A549 (cell line): ENCODE measurements around the gene PKIG. TPM values are rescaled to one million over a fixed set of nuclear protein-coding genes. Genes with fewer than 3 reads are reported as not detected.

ENCODE experiments used
- ATAC-seq, 2 experiments: fragments of 200-7000 bp in 1 of 2; fragments of >200 bp in 1 of 2; cut with Nextera tagmentation in 1 of 2; cut with Tn5 transposase in 1 of 2; 3 replicates each; pipeline versions ENCODE4 v1.8.0 to v1.9.1; 2018 to 2020; ENCODE audit warnings: mild to moderate bottlenecking in 1 of 2, moderate library complexity in 1 of 2
- CTCF ChIA-PET: fragments of 300-600 bp; sonication (Branson Sonifier 250); formaldehyde crosslinking; extraction: SDS; loops from one replicate; lab custom pipeline; 2021; ENCODE audit warnings: antibody characterized with exemption, inconsistent platforms; lab: Yijun Ruan, JAX
- POLR2A ChIA-PET: fragments of 350-600 bp; formaldehyde crosslinking; extraction: SDS; loops from one replicate; lab custom pipeline; 2021; ENCODE audit warnings: antibody characterized with exemption, inconsistent platforms; lab: Yijun Ruan, JAX
- DNase-seq, 2 experiments: peaks; one replicate each; pipeline versions ENCODE4 v3.0.0 to v3.0.0-alpha.2; 2011 to 2016; ENCODE audit warnings: low read depth in 1 of 2, low spot score in 1 of 2
- FAIRE-seq: peaks from 2 replicates; lab custom pipeline; 2011; peaks lifted over from hg19 to GRCh38; lab: Jason Lieb, UNC
- H3K27ac ChIP-seq, 2 experiments: fragments of >200 bp; sonication (Bioruptor Twin); formaldehyde crosslinking; 3 replicates each; pipeline ENCODE4 v1.5.1; 2016 to 2017
- H3K4me1 ChIP-seq: fragments of >200 bp; sonication (Bioruptor Twin); formaldehyde crosslinking; 3 replicates; pipeline ENCODE4 v1.6.1; 2016
- H3K4me2 ChIP-seq: fragments of >200 bp; sonication (Bioruptor Twin); formaldehyde crosslinking; 3 replicates; pipeline ENCODE4 v1.6.1; 2016
- H3K4me3 ChIP-seq: fragments of >200 bp; sonication (Bioruptor Twin); formaldehyde crosslinking; 3 replicates; pipeline ENCODE4 v1.5.1; 2016
- H3K9me3 ChIP-seq: fragments of >200 bp; sonication (Bioruptor Twin); formaldehyde crosslinking; 3 replicates; pipeline ENCODE4 v1.6.1; 2016
- ATOH8 ChIP-seq: fragments of 250-450 bp; sonication (Bioruptor Pico); IDR thresholded peaks from 2 replicates; pipeline ENCODE4 v1.5.0; 2020; ENCODE audit warnings: low read depth, mild to moderate bottlenecking, moderate library complexity
- CEBPB ChIP-seq, 2 experiments: fragments of >200 bp in 1 of 2; sonication (Bioruptor Twin) in 1 of 2; formaldehyde crosslinking in 1 of 2; IDR thresholded peaks; 2 replicates each; pipeline ENCODE4 v1.6.1; 2012 to 2016
- ELK1 ChIP-seq: fragments of 150-350 bp; IDR thresholded peaks from 2 replicates; pipeline ENCODE4 v1.6.1; 2014; ENCODE audit warnings: low read depth, mild to moderate bottlenecking, low read length
- ESRRA ChIP-seq: fragments of 150-350 bp; IDR thresholded peaks from 2 replicates; pipeline ENCODE4 v1.6.1; 2014; ENCODE audit warnings: mild to moderate bottlenecking, low read length, borderline replicate concordance
- FOSL2 ChIP-seq, 2 experiments: fragments of 450-650 bp in 1 of 2; fragments of >200 bp in 1 of 2; sonication (Bioruptor Twin) in 1 of 2; formaldehyde crosslinking; IDR thresholded peaks; 2 replicates each; pipeline versions ENCODE4 v1.5.0 to v1.6.1; 2016 to 2020; ENCODE audit warnings: mild to moderate bottlenecking in 1 of 2, moderate library complexity in 1 of 2
- HDAC2 ChIP-seq: fragments of 200-600 bp; sonication (generic); IDR thresholded peaks from 2 replicates; pipeline ENCODE4 v1.6.1; 2016
- KDM5A ChIP-seq: fragments of 200-600 bp; sonication (generic); IDR thresholded peaks from 2 replicates; pipeline ENCODE4 v1.6.1; 2016; ENCODE audit warnings: antibody characterized with exemption, mild to moderate bottlenecking
- MAFK ChIP-seq: fragments of 450-650 bp; IDR thresholded peaks from 2 replicates; pipeline ENCODE4 v1.6.1; 2014; ENCODE audit not compliant: partially characterized antibody
- MAZ ChIP-seq: fragments of 150-350 bp; IDR thresholded peaks from 2 replicates; pipeline ENCODE4 v1.6.1; 2014; ENCODE audit warnings: antibody characterized with exemption, low read depth, low read length, borderline replicate concordance
- NFE2L2 ChIP-seq: fragments of 150-350 bp; conservative IDR thresholded peaks from 2 replicates; pipeline ENCODE4 v1.6.1; 2014; ENCODE audit warnings: low read length
- PHF8 ChIP-seq: fragments of 200-600 bp; sonication (generic); IDR thresholded peaks from 2 replicates; pipeline ENCODE4 v1.6.1; 2016; ENCODE audit warnings: low read depth, mild to moderate bottlenecking, antibody characterized with exemption, moderate library complexity, borderline replicate concordance
- POLR2A ChIP-seq: IDR thresholded peaks from 2 replicates; pipeline ENCODE4 v1.6.1; 2012; ENCODE audit warnings: mild to moderate bottlenecking, low read length
- RNF2 ChIP-seq: fragments of 200-600 bp; sonication (generic); IDR thresholded peaks from 2 replicates; pipeline ENCODE4 v1.6.1; 2016; ENCODE audit warnings: low read depth, mild to moderate bottlenecking, antibody characterized with exemption, moderate library complexity, borderline replicate concordance
- SREBF2 ChIP-seq: fragments of 450-650 bp; IDR thresholded peaks from 2 replicates; pipeline ENCODE4 v1.6.1; 2014; ENCODE audit warnings: mild to moderate bottlenecking, moderate library complexity
- TP53 ChIP-seq: fragments of 250-450 bp; sonication (Bioruptor Pico); IDR thresholded peaks from 2 replicates; pipeline ENCODE4 v1.5.0; 2021; ENCODE audit warnings: mild to moderate bottlenecking, moderate library complexity
- USF2 ChIP-seq: fragments of 450-650 bp; IDR thresholded peaks from 2 replicates; pipeline ENCODE4 v1.6.1; 2014; ENCODE audit warnings: antibody characterized with exemption
- ZFP36 ChIP-seq: fragments of 450-650 bp; IDR thresholded peaks from 2 replicates; pipeline ENCODE4 v1.6.1; 2014; ENCODE audit warnings: borderline replicate concordance; ENCODE audit not compliant: partially characterized antibody
- ZSCAN20 ChIP-seq: fragments of 250-450 bp; sonication (Bioruptor Pico); IDR thresholded peaks from 2 replicates; pipeline ENCODE4 v1.8.0; 2022; ENCODE audit warnings: mild to moderate bottlenecking, moderate library complexity
- WGBS: methylation state at CpG from one replicate; pipeline ENCODE4 v1.1.6; 2017; ENCODE audit errors: missing lambda C conversion rate; 5-methylcytosine and 5-hydroxymethylcytosine counted together
- polyA plus RNA-seq, 4 experiments: library from polyadenylated mRNA; depleted of rRNA in 3 of 4; stranded (reverse); fragments of >200 nt; fragmentation: RNase III in 1 of 4; extraction: RNeasy Plus Mini Kit Qiagen cat#74134 plus additional on column Dnase treatment in 1 of 4; gene quantifications; 2 replicates in 3 of 4; 3 replicates in 1 of 4; pipeline ENCODE4 v1.2.3, GENCODE V29; 2011 to 2017
- TF ChIP-seq, protein P1 (sequence below): IDR thresholded peaks from 2 replicates; pipeline ENCODE4 v1.6.1; 2012; ENCODE audit warnings: low read depth, borderline replicate concordance

The PKIG gene
- polyA plus RNA-seq, 2 of the 4 experiments (the other 2 are of a cell fraction) = 24.0 to 31.1 TPM

DNA sequence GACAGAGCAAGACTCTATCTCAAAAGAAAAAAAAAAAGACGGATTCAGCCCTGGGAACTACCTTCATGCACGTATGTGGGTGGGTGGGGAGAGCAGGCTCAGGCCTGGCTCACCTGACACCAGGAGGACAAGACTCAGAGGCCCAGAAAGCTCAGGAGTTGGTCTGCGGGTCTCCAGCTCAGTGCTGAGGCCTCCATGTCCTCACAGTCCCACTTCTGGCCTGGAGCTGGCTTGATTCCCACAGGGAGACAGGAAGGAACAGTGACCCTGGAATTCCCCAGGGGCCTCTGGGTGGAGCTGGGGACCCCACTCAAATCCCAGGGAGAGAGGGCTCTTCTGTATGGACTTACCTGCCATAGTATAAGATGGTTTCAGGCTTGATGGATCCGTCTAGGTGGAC is 53.5 kb downstream of the PKIG start:
- ChIA-PET CTCF (interaction anchor here (1.2 to 3.9 kb wide), 4 partner anchors 26 to 140 kb away, joined by 3 to 21 read pairs (median 9); no protein-coding TSS in a partner anchor), POLR2A (no interaction called here)
- Histone ChIP-seq H3K4me3 (no peak overlapping the region), H3K27ac (no peak overlapping the region), H3K9me3 (no peaks in the 10 kb centered on the region)
- DNase-seq = no peak
- no peak for ATAC-seq
- no peak for FAIRE-seq
- TF ChIP-seq FOSL2 (IDR thresholded peaks at IDR 0.05) = no peak
- TF ChIP-seq FOSL2 (CRISPR knock-in tag; IDR thresholded peaks at IDR 0.05) = no peak
- no peak for TF ChIP-seq ELK1
- TF ChIP-seq RNF2 = no peak
- no peak for TF ChIP-seq ATOH8 (CRISPR knock-in tag)
- TF ChIP-seq MAFK = no peak
- no peak for TF ChIP-seq NFE2L2
- no peak for TF ChIP-seq TP53 (CRISPR knock-in tag)
- TF ChIP-seq MAZ = no peak
- TF ChIP-seq ESRRA = no peak
- TF ChIP-seq POLR2A = no peak
- no peak for TF ChIP-seq PHF8
- TF ChIP-seq, protein P1, sequence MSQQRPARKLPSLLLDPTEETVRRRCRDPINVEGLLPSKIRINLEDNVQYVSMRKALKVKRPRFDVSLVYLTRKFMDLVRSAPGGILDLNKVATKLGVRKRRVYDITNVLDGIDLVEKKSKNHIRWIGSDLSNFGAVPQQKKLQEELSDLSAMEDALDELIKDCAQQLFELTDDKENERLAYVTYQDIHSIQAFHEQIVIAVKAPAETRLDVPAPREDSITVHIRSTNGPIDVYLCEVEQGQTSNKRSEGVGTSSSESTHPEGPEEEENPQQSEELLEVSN = no peak
- no peak for TF ChIP-seq SREBF2
- TF ChIP-seq, all 56 proteins: peak for 0
- WGBS = 93% methylated on average over 3 of the region's 4 CpGs
- H3K4me2 ChIP-seq = no peak overlapping the region
- no peaks in the 10 kb centered on the region for H3K4me1 ChIP-seq

DNA sequence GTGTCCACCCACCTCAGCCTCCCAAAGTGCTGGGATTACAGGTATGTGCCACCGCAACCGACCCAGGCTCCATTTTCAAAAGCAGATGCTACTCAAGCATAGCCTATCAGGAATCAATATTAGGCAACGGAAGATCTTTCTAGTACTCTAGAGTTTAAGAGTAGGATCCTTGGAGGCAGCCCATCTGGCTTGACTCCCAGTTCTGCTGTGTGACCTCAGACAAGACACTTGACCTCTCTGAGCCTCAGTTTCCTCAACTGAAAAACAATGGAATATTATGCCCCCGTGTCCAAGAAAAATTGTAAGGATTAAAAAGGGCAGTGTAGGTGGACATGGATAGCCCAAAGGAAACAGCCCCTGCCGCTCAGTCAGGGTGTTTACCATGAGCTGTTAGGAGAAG is 54.7 kb downstream of the PKIG start:
- peaks cover 9% of the 10 kb centered on the region for H3K4me1 ChIP-seq
- ChIA-PET POLR2A (no interaction called here), CTCF (interaction anchor here (1.2 to 1.3 kb wide), 4 partner anchors 9 to 249 kb away, joined by 3 to 4 read pairs (median 4); no protein-coding TSS in a partner anchor)
- no peaks in the 10 kb centered on the region for H3K9me3 ChIP-seq
- H3K27ac ChIP-seq = no peak overlapping the region
- no peak overlapping the region for H3K4me3 ChIP-seq
- ATAC-seq (no peak), FAIRE-seq (no peak), DNase-seq (no peak)
- TF ChIP-seq ZFP36 = peak; percentile 49
- TF ChIP-seq HDAC2 = no peak
- no peak for TF ChIP-seq ZSCAN20 (CRISPR knock-in tag)
- TF ChIP-seq NFE2L2 = no peak
- TF ChIP-seq CEBPB (IDR thresholded peaks at IDR 0.05) = no peak
- 92% methylated on average over 5 of the region's 5 CpGs for WGBS
- no peak overlapping the region for H3K4me2 ChIP-seq

- FAIRE-seq (no peak), ATAC-seq (no peak), DNase-seq (no peak)
- no peak overlapping the region for H3K27ac ChIP-seq
- no peak overlapping the region for H3K4me3 ChIP-seq
- ChIA-PET CTCF (interaction anchor here (1.1 to 1.3 kb wide), 4 partner anchors 10 to 249 kb away, joined by 3 to 5 read pairs (median 4); no protein-coding TSS in a partner anchor), POLR2A (no interaction called here)
- H3K4me1 ChIP-seq = peaks cover 16% of the 10 kb centered on the region
- no peaks in the 10 kb centered on the region for H3K9me3 ChIP-seq
- no peak for TF ChIP-seq USF2
- TF ChIP-seq KDM5A = no peak
- WGBS = 88% methylated on average over 10 of the region's 11 CpGs
- H3K4me2 ChIP-seq = no peak overlapping the region
Observed at GRCh38 chr20:44637522-44638372, 55.4 kb downstream of the PKIG start.
